ENCODE measurements around the gene RAX.

GRCh38 chr18:59279722-59280121 is 6.5 kb upstream of the RAX start:
- no peak for TF ChIP-seq EP300 (IDR thresholded peaks at IDR 0.05)
- TF ChIP-seq POLR2A (IDR thresholded peaks at IDR 0.05): no peak
- TF ChIP-seq CTCF (IDR thresholded peaks at IDR 0.05): no peak

All from stomach (tissue), 4 donors.